K562 (cell line): ENCODE data around the gene HNRNPM. TPM values are rescaled to one million over a fixed set of nuclear protein-coding genes. Genes with fewer than 3 reads are reported as not detected.

ENCODE experiments used
- E2F5 ChIP-seq: sonication (generic); formaldehyde crosslinking; IDR thresholded peaks from 2 replicates; pipeline ENCODE4 v1.8.0; 2022; ENCODE audit warnings: mild to moderate bottlenecking, missing genetic modification reagents
- E2F8 ChIP-seq: fragments of 450-650 bp; IDR thresholded peaks from 2 replicates; pipeline ENCODE4 v1.7.1; 2018; ENCODE audit warnings: mild to moderate bottlenecking, low read depth; ENCODE audit not compliant: partially characterized antibody
- FOXO4 ChIP-seq: fragments of 450-650 bp; formaldehyde crosslinking; IDR thresholded peaks from 2 replicates; pipeline ENCODE4 v1.4.0; 2020; ENCODE audit warnings: mild to moderate bottlenecking, moderate library complexity
- HLTF ChIP-seq: fragments of 450-650 bp; IDR thresholded peaks from 2 replicates; pipeline ENCODE4 v1.6.1; 2016
- KDM4B ChIP-seq, 2 experiments: fragments of 450-650 bp in 1 of 2; sonication (generic) in 1 of 2; IDR thresholded peaks; 2 replicates each; pipeline ENCODE4 v1.6.1; 2016 to 2017; ENCODE audit warnings: borderline replicate concordance in 2 of 2, antibody characterized with exemption in 1 of 2, low read depth in 1 of 2, mild to moderate bottlenecking in 1 of 2
- NBN ChIP-seq: fragments of 450-650 bp; IDR thresholded peaks from 2 replicates; pipeline ENCODE4 v1.6.1; 2016; ENCODE audit warnings: low read depth, mild to moderate bottlenecking
- NCOR1 ChIP-seq: fragments of 450-650 bp; IDR thresholded peaks from 2 replicates; pipeline ENCODE4 v1.6.1; 2016; ENCODE audit warnings: mild to moderate bottlenecking, moderate library complexity
- POLR2AphosphoS5 ChIP-seq: IDR thresholded peaks from 2 replicates; pipeline ENCODE4 v1.6.1; 2011; ENCODE audit warnings: mild to moderate bottlenecking, low read depth, low read length, moderate library complexity; ENCODE audit not compliant: control insufficient read depth, insufficient read depth
- PRMT5 ChIP-seq: sonication (generic); formaldehyde crosslinking; IDR thresholded peaks from 2 replicates; pipeline ENCODE4 v1.5.0; 2020; ENCODE audit warnings: missing genetic modification reagents
- RHOXF2B ChIP-seq: fragments of 250-450 bp; sonication (Bioruptor Pico); conservative IDR thresholded peaks from 2 replicates; pipeline ENCODE4 v1.5.1; 2021
- SAFB2 ChIP-seq: fragments of 200-400 bp; formaldehyde crosslinking; IDR thresholded peaks from 2 replicates; pipeline ENCODE4 v1.6.1; 2018; ENCODE audit warnings: borderline replicate concordance, low read length, low read depth, moderate library complexity; ENCODE audit not compliant: severe bottlenecking
- SP1 ChIP-seq: sonication (generic); formaldehyde crosslinking; IDR thresholded peaks from 2 replicates; pipeline ENCODE4 v1.8.1; 2022; ENCODE audit warnings: mild to moderate bottlenecking, missing genetic modification reagents
- TAF15 ChIP-seq: fragments of 200-400 bp; formaldehyde crosslinking; IDR thresholded peaks from 2 replicates; pipeline ENCODE4 v1.6.1; 2017; ENCODE audit warnings: mild to moderate bottlenecking, low read depth, low read length, moderate library complexity
- XRCC5 ChIP-seq: fragments of 200-400 bp; formaldehyde crosslinking; IDR thresholded peaks from 2 replicates; pipeline ENCODE4 v1.6.1; 2017; ENCODE audit warnings: low read depth, mild to moderate bottlenecking, low read length
- ZFP1 ChIP-seq: fragments of 450-650 bp; formaldehyde crosslinking; IDR thresholded peaks from 2 replicates; pipeline ENCODE4 v1.4.0; 2020; ENCODE audit warnings: mild to moderate bottlenecking, mixed read lengths
- ZFX ChIP-seq: sonication (generic); formaldehyde crosslinking; IDR thresholded peaks from 2 replicates; pipeline ENCODE4 v1.8.0; 2022; ENCODE audit warnings: mild to moderate bottlenecking, missing genetic modification reagents, moderate library complexity
- ZNF280A ChIP-seq: fragments of 450-650 bp; IDR thresholded peaks from 2 replicates; pipeline ENCODE4 v1.6.1; 2018; ENCODE audit warnings: mild to moderate bottlenecking, low read depth; ENCODE audit not compliant: partially characterized antibody
- ZNF644 ChIP-seq: fragments of 200-800 bp; sonication (Bioruptor generic); IDR thresholded peaks from 2 replicates; pipeline ENCODE4 v1.6.1; 2016; ENCODE audit warnings: low read depth, missing genetic modification characterization, missing compliant biosample characterization
- ZNF740 ChIP-seq, 3 experiments: fragments of 200-800 bp in 1 of 3; sonication (Bioruptor generic) in 1 of 3; sonication (generic) in 1 of 3; formaldehyde crosslinking in 1 of 3; IDR thresholded peaks; 2 replicates each; pipeline versions ENCODE4 v1.6.1 to v1.8.0; 2016 to 2022; ENCODE audit warnings: mild to moderate bottlenecking in 2 of 3, missing compliant biosample characterization in 2 of 3, missing genetic modification characterization in 2 of 3, missing genetic modification reagents in 1 of 3
- polyA plus RNA-seq, 8 experiments: library from polyadenylated mRNA; depleted of rRNA in 4 of 8; stranded (reverse) in 5 of 8; unstranded in 3 of 8; fragments of >200 nt; fragmentation: Nextera tagmentation in 2 of 8; fragmentation: Illumina TruSeq in 1 of 8; extraction: Ambion mirVana in 2 of 8; extraction: Trizol in 1 of 8; gene quantifications; 2 replicates each; pipeline versions ENCODE4 v1.2.1 to v1.2.3, GENCODE V29; 2011 to 2014; ENCODE audit warnings: inconsistent platforms in 1 of 8, missing spikeins in 1 of 8
- total RNA-seq, 7 experiments: library from RNA; depleted of rRNA in 6 of 7; stranded (reverse); fragments of >200 nt in 6 of 7; fragmentation: Illumina TruSeq in 2 of 7; extraction: Trizol in 2 of 7; gene quantifications; 2 replicates each; pipeline versions ENCODE4 v1.2.1 to v1.2.3, GENCODE V29; 2011 to 2021; ENCODE audit warnings: low replicate concordance in 1 of 7

HNRNPM gene
- total and polyA plus RNA-seq, 9 of the 15 experiments (the other 6 are each of a cell fraction or from before 2014, with no cell fraction given), result 11.1 to 340 (median 195) TPM

GRCh38 chr19:8444677-8445487, at the start of gene HNRNPM (continued):
- TF ChIP-seq ZNF644 (tag) (no peak), E2F5 (CRISPR knock-in tag) (no peak), TAF15 (no peak), ZNF740 (CRISPR knock-in tag; IDR thresholded peaks at IDR 0.05) (peak; percentile 66; the same call in 1 of the 2 replicates), ZNF740 (tag; IDR thresholded peaks at IDR 0.05) (no peak; a peak in 1 of 4 replicates), NCOR1 (no peak), SAFB2 (no peak), RHOXF2B (no peak), ZFP1 (CRISPR knock-in tag) (no peak), ZFX (CRISPR knock-in tag) (peak; percentile 98), KDM4B (IDR thresholded peaks at IDR 0.05; ENCODE audit: borderline replicate concordance in 2 of 2, low read depth in 1 of 2) (peak in 1 of 2 experiments; percentile 88; a peak in 1 of 4 replicates), HLTF (no peak), FOXO4 (CRISPR knock-in tag) (no peak), ZNF280A (no peak), PRMT5 (CRISPR knock-in tag) (0 out of 2 replicates have a peak, but pooled peaks have one; percentile 9), SP1 (CRISPR knock-in tag) (0 out of 2 replicates have a peak, but pooled peaks have one; percentile 62), E2F8 (no peak), NBN (no peak), POLR2AphosphoS5 (peak; percentile 83), XRCC5 (no peak)
